GM18517 (cell line): Measurements from ENCODE around the gene B3GLCT.

Experiments
- ATAC-seq: cut with Tn5 transposase; IDR thresholded peaks from one replicate; pipeline ENCODE4 v1.9.1; 2021; ENCODE audit warnings: mild to moderate bottlenecking, moderate library complexity; ENCODE audit not compliant: unreplicated experiment

Gene B3GLCT

DNA sequence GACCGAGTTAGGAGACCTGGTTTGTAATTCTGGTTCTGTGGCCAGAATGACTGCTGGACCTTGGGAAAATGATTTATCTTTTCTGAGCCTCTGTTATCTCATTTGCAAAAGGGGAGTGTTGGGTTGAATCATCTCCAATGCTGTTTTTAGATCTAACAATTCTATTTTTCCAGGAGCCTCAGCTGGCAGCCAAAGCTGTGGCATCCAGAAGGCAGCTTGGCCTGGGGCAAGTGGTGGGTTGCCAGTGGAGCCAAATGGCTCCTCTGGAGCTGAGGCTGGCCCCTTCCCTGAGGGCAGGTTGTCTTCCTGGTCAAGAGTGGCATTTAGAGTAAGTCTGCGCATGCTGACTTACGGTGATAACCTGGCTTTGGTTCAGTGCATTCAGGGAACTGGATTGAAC, 21.3 kb downstream of the B3GLCT start:
- no peak for ATAC-seq

DNA sequence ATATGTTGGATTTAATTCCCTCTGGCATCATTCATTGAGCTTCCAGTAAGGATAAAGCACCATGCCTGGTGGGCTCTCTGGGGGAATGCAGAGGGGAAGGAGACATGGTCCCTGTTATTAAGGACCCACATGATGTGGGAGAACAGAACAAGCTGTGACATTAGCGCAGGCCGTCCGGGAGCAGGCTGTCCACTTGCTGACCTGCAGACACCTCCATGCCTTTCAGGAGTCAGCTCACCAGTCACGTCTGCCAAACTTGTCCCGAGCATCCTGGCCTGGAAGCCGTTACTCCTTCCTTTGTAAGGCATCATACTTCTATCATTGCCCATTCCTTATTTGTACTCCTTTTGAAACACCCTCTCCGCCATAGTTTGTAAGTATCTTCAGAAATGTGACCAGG, 23.4 kb downstream of the B3GLCT start:
- ATAC-seq: no peak

DNA sequence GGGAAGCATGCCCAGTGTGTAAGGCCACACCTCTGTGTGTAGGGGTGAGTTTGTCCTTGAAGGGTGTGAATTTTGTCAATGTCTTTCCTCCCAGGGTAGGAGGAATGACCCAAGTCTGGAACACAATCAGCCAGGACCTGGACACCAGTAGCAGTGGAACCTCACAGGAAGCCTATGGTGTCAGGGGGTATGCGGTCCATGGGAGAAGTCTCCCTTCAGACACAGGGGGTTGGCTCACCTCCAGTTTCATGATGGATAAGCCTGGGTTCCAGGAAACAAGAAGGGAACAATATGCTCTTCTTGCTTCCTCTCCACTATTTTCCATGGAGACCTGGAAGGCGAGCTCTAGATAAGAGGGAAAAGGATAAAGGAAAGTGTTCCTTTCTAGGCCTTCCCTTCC, 23.9 kb downstream of the B3GLCT start:
- ATAC-seq: no peak

DNA sequence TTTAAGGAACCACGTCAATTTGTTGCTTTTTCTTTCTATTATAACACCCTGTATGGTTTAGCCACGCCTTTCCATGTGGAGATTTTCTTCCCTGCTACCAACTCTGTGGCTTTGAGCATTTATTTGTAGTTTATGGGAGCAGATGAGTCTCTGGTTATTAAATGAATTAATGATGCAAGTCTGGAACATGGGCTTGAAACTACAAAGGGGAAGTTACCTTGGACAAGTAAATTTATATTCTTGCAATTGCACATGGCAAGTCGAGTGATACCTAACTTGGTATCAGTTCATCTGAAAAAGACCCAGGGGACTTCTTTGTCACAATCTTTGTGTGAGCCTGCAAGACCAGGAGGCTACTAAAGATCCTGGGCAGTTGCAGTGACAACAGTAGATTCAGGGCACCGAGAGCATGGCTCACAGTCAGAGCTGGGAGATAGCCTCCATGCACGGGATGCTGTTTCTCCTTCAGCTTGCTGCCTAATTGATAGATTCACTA, 24.4 kb downstream of the B3GLCT start:
- ATAC-seq: no peak

DNA sequence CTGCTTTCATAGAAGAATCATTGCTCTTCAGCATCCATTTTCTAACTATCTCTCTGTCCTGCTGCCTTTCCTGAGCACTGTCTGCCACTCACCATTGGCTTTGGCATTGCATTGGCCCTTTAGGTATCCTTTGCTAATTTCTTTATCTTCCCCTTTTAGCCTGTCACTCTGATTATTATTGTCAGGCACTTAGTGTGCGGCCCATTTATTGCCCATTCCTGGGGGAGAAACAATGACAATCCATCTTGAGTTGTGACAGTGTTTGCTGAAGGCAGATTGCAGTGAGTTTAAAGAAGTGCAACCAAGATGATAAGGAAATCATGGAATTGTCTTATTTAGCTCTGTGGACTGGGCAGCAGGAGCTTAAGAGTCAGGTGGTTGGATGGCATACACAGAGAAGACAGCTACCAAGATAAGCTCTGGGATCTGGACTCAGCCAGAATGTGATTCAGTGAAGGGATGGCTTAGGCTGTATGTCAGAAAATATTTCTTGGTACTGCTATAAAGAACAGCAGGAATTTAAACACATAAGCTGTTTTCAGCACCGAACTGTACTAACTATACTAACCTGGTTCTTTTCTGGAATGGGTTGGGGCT, 25.3 kb downstream of the B3GLCT start:
- no peak for ATAC-seq

DNA sequence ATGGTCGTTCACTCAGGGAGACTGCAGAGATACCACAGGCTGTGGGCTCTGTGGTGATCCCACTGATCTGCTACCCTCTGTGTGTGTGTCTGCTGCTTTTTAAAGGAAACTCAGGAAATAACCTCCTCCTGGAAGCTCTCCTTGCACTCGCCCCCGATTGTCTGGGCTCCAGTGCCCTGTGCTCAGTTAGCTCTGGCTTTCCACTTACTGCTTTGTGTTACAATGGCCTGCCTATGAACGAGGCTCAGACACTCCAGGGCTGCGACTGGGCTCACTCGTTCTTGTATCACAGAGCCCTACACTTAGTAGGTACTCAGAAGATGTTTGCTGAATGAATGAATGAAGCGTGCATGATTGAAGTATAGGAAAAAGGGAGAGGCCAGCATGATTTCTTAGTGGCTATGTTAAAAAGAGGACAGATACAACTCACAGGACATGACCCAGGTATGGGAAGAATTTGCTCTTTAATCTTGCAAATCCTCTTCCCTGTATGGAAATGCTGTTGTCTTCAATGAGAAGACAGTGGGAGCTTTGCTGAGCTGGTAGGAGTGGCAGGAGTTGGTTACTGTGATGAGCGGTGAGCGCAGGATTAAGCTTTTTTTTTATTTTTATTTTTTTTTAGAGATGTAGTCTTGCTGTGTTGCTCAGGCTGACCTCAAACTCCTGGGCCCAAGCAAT, 26.4 kb downstream of the B3GLCT start:
- no peak for ATAC-seq

DNA sequence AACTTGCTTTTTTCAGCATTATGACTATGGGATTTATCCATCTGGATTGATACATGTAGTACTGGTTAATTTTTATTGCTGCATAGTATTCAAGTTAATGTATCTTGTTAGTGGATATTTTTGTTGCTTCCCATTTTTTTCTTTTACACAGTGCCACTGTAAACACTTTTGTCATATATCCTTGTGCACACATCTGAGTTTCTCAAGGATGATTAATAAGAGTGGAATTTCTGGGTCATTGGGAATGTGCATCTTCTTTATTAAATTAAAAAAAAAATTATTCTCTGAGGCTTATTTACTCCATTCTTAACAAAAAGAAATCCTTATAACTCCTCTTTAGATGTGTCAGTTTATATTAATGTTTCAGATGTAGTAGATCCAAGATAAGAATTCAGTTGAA, 27.3 kb downstream of the B3GLCT start:
- no peak for ATAC-seq

DNA sequence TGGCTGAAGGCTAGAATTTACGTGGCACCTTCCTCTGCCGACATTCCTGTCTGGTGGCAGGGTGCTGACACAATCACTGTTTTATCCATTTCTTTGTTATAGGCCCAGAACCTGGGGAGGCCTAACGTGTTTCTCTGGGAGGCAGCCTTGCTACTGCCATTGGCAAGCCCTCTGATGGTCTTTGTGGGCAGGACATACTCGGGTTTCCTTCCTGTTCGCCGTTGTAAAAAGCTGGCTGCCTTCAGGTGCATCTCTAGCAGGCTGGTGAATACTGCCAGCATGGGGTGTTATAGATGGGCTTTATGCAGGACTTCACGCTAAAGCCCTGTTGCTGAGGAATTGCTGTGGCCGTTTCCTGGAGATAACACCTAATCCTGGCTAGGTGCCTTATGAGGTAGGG, 28.1 kb downstream of the B3GLCT start:
- no peak for ATAC-seq

DNA sequence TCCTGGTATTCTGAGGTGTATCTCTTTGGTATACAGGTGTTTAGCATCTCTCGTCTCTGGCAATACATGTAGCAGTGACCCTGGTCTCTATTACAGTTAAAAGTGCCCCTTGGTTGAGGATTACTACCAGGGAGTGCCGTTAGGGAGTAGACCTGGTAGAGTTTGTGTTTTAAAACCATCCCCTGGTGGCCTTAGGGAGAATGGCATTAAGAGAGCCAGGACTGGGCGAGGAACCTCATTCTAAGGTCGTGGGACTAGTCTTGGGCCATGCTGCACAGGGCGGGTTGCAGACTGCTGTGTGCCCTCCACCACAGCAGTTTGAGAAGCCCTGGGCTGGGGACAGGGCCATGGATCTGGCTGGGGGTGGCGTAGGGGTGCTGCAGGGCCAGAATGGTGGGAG, 35.0 kb downstream of the B3GLCT start:
- ATAC-seq: no peak

DNA sequence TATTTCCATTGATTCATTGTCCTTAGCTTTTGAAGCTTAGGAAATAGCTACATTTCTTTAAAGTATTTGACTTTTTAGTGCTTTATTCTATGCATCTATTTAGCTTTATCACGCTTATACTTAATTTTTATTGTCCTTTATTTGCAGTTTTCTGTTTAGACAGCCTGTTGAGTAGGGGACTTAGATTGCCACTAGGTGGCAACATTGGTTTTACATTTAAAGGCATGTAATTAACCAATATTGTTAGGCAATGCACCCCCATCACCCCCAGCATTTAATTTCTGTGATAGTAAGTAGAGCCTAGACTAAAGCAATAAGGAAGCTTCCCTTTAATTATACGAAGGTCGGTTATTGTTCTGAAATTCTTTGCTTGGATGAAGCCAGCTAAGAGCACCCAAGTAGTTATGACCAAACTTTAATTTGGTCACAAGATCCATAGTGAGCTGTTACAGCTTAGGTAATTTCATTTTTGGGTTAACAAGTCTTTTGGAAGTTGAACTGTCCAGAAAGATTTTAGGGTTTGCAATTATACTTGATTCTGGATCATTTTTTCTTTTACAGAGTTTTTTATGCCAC, 36.5 kb downstream of the B3GLCT start:
- no peak for ATAC-seq

DNA sequence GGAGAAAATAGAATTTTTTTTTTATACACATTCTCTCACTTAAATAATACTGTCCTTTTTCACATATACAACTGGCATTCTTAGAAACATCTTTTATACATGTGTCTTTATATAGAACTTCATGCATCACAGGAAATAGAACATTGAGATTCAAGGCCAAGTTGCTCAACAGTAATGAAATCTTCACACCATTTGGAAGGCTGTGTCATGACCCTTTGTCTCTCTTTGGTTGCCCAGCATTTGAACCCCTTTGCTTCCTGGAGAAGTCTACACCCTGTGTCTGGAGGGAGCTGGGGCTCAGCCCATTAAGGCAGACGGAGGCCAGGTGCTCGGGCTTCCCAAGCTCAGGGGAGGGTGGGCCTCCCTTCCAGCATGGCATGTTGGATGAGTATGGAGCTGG, 41.1 kb downstream of the B3GLCT start:
- ATAC-seq: no peak

DNA sequence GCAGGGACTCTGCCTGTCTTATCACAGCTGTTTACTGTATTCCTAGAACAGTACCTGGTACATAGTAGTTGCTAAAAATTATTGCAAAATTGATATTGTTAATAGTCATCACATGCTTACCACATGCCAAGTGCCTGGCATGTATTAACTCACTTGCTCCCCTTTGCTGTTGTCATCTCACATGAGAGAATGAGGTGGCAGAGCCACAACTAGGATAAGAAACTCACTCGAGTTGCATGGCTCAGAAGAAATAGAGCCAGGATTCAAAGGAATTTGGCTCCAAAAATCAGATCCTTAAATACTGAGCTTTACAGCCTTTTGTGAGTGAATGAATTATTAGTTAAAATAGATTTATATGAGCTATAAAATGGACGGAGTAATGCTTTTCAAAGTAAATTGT, 42.6 kb downstream of the B3GLCT start:
- ATAC-seq: no peak

DNA sequence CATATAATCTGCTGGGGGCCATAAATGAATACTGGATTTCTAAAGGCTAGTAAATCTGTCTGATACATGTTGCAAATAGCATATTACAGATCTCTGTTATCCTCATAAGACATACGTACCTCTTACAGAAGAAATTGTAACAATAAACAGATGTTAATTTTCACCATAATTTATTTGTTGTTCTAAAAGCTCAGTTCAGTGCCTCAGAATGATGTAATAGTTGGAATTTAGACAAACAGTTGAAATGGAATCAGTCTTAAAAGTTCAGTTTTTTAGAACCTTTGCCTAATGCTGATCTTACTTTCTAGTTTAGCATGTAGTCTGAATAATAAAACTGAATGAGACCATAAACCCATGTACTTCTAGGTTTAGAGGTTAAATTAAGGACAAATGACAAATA, 43.1 kb downstream of the B3GLCT start:
- ATAC-seq: no peak

DNA sequence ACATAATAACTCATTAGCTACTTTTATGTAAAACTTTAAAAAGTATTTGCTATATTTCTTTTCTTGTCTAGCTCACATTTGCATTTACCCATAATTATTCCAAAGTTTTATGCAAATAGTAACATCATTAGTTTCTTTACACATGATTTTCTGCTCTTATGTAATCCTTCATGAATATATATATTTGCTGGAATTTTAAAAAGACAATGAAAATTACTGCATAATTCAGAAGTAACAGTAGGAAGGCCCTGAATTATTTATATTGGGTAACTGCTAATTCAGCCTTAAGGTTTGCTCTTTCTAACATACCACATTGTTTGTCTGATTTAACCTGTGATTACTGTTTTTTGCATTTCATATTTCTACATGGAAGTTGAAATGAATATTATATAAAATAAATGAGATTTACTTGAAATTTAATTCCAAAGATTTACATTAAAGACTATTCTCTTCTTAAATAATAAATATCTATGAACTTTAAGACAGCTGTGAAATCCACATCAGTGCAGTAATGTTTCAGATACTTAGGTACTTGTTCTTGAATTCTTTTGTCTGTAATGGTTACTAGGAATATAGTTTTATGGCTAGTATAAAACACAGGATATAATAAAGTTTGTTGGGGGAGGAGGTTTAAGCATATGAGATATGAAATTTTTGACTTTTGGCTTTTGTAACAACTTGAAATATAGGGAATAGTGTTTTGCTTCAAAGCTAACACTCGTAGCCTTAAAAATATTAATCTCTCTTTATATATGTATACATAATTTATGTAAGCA, 46.0 kb downstream of the B3GLCT start:
- no peak for ATAC-seq

DNA sequence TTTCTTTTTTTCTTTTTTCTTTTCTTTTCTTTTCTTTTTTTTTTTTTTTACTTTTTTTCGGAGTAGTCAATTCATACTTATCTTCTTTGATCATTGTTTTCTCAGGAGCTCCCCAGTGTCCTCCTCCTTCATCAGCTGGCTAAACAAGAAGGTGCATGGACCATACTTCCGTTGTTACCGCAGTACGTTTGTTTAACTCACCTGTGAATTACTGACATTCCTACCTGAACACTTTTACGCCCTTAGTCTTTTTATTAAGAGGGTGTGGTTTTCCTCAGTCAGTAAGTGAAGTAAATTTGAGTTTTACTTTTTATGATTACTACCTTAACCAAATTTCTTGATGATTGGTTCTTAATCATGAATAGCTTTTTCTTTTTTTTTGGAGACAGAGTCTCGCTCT, 47.1 kb downstream of the B3GLCT start:
- ATAC-seq: no peak

DNA sequence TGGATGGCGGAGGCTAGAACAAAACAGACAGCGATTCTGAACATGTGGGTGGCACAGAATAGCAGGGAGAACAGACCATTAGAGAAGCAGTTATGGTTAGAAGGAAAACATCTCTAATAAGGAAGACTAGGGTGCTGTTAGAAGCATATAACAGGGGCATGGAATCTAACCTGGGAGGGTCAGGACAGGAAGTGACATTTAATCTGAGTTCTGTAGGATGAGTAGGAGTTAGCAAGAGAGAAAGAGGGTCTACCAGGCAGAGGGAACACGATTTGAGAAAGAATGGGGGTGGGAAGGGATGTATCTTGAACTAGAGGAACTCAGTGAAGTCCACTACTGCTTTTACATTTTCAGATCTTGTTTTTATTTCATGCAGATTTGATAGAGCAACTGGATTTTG, 48.6 kb downstream of the B3GLCT start:
- ATAC-seq: no peak

DNA sequence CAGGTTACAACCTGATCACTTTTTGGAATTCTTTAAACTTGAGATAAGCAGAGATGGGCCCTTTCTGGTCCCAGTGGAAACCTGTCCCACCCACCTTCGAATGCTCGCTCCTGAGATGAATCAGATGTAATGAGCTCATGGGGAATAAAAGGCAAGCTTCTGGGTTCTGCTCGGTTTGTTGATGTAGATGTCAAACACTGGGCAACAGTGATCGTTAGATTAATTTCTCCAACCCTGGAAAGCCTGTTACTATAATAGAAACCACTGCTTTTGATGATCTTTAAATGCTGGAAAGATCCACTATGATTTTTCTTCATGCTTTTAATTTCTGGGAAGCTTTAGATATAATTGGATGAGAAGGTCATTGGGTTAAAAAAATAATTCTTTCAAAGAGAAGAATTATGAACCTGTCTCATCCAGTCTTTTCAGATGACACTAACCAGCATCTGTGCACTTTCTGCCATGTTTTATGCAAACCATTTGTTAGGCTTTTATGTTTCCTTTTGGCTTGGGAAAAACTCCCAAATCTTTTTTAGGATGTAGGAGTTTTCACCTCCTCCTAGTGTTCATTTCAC, 49.3 kb downstream of the B3GLCT start:
- no peak for ATAC-seq

DNA sequence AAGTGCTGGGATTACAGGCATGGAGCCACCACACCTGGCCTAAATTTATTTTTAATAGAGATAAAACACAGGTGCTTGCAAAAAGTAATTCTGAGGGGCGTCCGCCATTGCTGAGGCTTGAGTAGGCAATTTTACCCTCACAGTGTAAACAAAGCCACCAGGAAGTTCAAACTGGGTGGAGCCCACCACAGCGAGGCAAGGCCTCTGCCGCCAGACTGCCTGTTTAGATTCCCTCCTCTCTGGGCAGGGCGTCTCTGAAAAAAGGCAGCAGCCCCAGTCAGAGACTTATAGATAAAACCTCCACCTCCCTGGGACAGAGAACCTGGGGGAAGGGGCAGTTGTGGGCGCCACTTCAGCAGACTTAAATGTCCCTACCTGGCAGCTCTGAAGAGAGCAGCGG, 50.7 kb downstream of the B3GLCT start:
- no peak for ATAC-seq

DNA sequence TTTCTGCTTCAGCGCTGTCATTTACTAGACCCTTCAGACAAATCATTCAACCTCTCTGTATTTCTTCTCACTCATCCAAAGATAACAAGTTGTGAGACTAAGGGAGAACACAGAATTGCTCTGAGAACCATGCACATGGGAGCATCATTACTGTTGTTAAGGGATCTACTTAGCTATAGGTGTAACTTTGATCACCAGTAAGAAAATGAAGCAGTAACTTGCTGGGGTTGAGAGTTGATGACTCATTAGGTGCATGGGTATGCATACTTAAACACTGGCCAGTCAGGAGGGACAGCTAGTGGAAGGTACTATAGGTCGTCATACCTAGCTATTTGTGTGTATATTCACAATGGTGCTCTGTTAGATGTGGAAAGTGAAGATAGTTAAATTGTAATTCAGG, 61.5 kb downstream of the B3GLCT start:
- ATAC-seq: no peak

DNA sequence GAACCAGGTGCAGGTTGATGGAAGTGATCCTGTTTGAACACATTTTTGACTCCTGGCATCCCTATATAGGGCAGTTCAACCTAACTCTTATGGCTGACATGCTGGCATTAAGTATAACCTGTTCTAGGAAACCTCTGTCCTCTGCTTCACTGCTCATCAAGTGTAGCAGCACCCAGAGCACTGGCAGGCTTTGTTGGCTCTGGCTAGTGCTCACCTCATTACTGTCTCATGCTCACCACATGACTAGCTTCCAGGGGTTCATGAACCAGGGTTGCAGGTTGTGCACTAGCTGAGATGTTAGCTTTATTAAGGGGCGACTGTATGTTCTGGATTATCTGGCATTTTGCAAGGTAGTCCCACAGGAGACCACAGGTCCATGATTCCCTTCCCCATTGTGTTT, 63.6 kb downstream of the B3GLCT start:
- no peak for ATAC-seq

DNA sequence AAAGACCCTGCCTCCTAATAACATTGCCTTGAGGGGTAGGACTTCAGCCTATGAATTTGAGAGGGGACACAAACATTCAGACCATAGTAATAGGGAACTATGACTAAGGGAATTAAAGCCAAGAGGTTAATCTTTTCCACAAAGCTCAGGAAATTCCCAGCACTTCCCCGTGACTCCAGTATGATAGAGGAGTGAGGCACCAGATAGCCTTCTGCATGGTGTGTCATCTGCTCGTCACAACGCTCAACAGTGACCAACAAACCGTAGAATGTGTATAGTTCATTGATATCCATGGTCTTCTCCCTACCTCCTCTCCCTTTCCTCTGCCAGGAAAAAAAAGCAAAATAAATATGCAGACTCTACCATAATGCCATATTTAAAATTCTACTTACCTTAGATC, 64.4 kb downstream of the B3GLCT start:
- no peak for ATAC-seq
